Left colon (tissue), 2 donors: Measurements from ENCODE around the gene TSPAN9. TPM values are rescaled to one million over a fixed set of nuclear protein-coding genes. Genes with fewer than 3 reads are reported as not detected.

Experiments
- ATAC-seq: fragments of 200-7000 bp; cut with Tn5 transposase; one replicate; pipeline ENCODE4 v1.9.1; 2020; ENCODE audit warnings: mild to moderate bottlenecking, moderate library complexity
- DNase-seq, 2 donors: peaks; one replicate each; pipeline ENCODE4 v3.0.0-alpha.2; 2020
- intact Hi-C, 2 donors: fragments of 100-400 bp; cut with DNase I in 1 of 2; cut with micrococcal nuclease in 1 of 2; formaldehyde crosslinking; loops; one replicate each; pipeline versions ENCODE4 v1.11.2 to v1.14.0; 2022; cut with DNase I, micrococcal nuclease
- total RNA-seq, 2 donors: library from RNA; stranded (reverse); fragmentation: NEBNext Ultra II Directional; extraction: Animal tissue kit (Norgen Biotek cat#: 25700); gene quantifications; one replicate each; pipeline ENCODE4 v1.2.1, GENCODE V29; 2021
- donor health status: DM: no; HTN: no; CAD: no.
- donor health status: DM: yes; HTN: yes; CAD: no.

Gene TSPAN9
- total RNA-seq, 2 donors from 2014 or later: 7.1 to 9.6 TPM

DNA sequence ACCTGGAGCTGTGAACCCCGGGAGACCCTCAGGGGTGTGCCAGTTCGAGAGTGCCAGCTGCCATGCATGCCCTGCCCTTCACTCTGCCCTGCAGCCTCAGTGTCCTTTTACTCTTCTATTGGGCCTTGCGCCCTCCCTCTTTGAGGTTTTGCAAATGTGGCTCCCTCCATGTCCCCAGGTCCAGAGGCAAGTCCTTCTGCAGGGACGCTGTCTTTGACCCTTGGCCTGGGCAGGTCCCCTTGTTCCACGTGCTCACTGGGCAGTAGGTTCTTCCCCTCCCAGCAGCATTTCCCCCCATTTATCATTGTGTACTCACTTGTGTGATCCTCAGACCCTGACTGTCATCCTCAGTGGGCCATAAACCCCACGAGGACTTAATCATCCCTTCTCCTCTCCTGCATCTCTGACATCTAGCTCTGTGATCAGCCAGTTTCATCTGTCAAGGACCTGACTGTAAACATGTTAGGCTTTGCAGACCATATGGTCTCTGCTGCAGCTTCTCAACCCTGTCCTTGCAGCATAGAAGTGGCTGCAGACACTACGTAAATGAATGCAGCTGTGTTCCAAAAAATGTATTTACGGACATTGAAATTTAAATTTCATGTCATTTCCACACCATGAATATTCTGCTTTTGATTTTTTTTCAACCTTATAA, 36.6 kb downstream of the TSPAN9 start:
- DNase-seq: no peak
- ATAC-seq: no peak
- intact Hi-C loops: no loop called here

- intact Hi-C loops: no loop called here
- DNase-seq (no peak), ATAC-seq (no peak)
Observed at GRCh38 chr12:3114671-3115070, 37.5 kb downstream of the TSPAN9 start.

- ATAC-seq: no peak
- intact Hi-C loops: no loop called here
Observed at GRCh38 chr12:3115078-3115477, 37.9 kb downstream of the TSPAN9 start.

DNA sequence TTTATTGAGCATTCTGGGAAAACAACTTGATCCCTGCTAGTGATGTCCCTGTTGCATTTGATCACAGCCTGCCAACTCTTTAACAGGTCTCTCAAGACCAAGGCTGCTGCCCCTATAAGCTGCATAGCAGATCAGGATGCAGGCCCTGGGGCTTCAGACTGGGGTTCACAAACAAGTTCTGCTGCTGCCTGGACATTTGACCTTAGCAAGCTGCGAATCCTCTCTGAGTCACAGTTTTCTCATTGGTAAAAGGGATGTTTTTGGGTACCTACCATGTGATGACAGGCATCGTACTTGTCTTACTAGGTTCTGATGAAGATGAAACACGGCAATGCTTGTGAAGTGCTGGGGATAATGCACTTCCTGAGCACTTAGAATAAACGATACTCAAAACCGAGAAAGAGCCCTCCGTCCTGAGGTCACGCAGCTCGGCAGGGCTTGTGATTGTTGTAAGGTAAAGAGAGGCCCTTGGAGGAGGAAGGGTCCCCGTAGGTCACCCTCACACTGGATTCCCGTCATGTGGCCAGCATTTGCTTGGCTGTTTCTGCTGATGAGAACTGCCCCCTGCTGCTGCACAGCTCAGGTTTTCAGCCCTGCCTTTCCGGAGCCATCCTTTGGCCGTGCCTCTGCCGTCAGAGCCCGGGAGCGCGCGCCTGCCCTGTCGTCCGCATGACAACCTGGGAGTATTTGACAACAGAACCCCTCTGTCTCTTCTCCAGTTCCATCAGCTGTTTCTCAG, 39.1 kb downstream of the TSPAN9 start:
- ATAC-seq (no peak), DNase-seq (no peak)
- intact Hi-C loops: no loop called here

More at GRCh38 chr12:3115078-3115477, 37.9 kb downstream of the TSPAN9 start:
- no peak for DNase-seq

DNA sequence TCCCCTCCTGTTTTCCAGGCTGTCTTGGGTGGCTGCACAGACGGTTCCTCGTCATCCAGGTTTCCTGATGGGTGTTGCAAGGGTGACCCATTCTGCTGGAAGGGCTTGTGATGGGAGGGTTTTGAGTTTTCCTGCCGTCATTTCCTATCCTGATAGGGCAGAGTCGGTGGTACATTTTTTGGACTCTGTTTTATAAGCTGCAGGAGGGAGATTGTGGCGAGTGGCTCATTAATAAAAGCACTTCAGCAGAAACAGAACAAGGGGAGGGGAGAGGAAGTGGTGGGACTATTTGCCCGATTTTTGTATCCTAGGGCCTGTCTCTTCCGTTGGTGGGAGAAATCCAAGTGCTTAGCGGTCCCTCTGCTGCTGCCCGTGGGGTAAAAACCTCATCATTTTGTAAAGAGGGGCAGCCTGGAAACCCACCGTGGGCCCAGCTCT, 40.0 kb downstream of the TSPAN9 start:
- intact Hi-C loops: no loop called here
- DNase-seq (no peak), ATAC-seq (no peak)

DNA sequence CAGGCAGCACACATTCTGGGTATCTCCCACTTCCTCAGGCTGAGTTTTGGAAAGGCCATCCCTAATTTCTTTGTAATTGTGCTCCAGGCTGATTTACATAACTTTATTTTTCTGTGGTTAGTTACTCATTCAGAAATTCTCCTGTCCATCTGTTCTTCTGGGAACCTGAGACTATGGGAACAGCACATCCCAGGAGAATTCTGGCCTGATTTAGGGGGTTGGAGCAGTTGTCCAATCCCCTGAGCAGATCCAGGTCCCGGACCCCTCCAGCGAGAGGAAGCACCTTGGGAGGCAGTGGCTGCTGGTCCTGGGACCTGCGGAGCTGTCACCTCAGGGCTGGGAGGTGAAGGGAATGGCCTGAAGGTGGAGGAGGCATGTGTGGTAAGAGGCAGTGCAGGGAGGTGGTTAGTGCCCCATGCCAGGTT, 40.4 kb downstream of the TSPAN9 start:
- DNase-seq (no peak), ATAC-seq (no peak)
- intact Hi-C loops: no loop called here

- DNase-seq (no peak), ATAC-seq (no peak)
- intact Hi-C loops: no loop called here
Observed at GRCh38 chr12:3119192-3119755, 42.1 kb downstream of the TSPAN9 start.

- intact Hi-C loops: no loop called here
Observed at GRCh38 chr12:3119756-3120601, 42.8 kb downstream of the TSPAN9 start.

DNA sequence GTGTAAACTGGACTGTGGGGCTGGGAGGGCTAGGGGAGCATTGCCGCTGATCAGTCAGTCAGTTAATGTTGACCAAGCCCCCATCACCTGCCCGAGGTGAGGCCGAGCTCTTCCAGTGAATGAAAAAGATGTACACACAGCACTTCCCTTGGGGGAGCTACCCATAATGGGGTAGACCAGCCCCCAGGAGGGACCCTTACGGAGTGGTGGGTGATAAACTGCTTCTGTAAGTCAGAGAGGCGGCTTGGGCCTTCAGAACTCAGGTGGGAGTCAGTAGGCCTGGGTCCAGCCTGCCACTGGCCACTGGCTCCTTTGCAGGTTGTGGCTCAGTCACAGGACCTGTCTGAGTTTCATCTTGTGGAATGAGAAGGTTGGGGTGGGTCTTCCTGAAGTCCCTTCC, 43.5 kb downstream of the TSPAN9 start:
- intact Hi-C loops: no loop called here
- ATAC-seq (no peak), DNase-seq (no peak)

More at GRCh38 chr12:3119756-3120601, 42.8 kb downstream of the TSPAN9 start:
- DNase-seq (no peak), ATAC-seq (no peak)

DNA sequence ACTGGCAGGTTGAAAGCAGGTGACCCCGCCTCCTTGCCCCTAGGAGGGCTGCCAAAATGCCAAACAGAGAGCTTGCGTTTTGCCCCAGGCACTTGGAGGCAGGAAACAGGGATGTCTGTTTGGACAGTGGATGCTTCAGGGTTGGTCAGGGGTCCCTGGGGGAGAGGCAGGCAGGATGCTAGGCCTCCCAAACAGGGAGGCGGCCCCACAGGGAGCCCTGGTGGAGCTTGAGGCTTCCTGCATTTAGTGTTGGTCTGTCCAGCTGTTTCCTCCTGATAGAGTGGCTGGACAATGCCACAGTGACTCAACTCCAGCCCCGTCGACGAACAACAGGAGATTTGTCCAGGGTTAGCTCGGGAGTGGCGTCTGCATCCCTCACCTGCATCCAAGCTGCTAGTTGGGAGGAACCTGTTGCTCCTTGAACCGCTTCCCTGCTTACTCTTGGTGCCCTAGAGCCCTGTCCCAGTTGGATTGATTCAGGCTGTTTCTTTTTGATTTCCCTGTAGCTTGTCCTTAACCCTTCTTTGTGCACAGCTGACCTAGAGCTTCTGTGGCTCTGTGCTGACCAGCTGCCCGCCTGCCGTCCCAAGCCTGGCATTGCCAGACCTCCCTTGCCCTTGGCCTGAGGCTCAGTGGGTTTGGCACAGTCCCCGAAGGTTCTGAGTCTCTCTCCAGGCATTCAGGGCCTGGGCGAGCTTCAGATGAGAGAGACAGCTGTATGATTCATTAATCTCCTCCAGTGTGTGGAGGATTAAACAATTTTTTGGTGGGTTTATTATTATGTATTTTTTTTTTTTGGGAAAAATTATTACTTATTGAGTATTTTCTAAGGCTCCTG, 45.9 kb downstream of the TSPAN9 start:
- intact Hi-C loops: no loop called here
- no peak for DNase-seq
- no peak for ATAC-seq

DNA sequence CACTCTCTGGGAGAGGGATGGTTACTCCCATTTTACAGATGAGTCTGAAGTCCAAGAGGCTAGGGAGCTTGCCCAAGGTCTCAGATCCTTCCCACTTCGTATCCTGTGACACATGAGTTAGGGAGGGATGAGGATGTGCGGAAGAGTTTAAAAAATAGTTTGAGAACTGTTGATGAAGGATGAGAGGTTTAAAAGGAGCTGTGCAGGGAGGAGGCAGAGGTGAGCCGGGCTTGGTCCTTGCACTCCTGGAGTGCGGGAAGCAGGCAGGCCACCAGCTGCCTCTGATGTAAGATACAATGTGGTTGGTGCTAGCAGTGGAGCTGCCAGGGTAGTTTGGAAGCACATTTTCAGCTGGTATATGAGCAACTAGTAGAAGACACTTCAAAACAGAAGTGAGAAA, 46.5 kb downstream of the TSPAN9 start:
- no peak for ATAC-seq
- intact Hi-C loops: no loop called here

GRCh38 chr12:3124917-3125316, 47.7 kb downstream of the TSPAN9 start:
- no peak for ATAC-seq
- no peak for DNase-seq
- intact Hi-C loops: no loop called here

More for the DNA sequence above, 46.5 kb downstream of the TSPAN9 start:
- no peak for DNase-seq

DNA sequence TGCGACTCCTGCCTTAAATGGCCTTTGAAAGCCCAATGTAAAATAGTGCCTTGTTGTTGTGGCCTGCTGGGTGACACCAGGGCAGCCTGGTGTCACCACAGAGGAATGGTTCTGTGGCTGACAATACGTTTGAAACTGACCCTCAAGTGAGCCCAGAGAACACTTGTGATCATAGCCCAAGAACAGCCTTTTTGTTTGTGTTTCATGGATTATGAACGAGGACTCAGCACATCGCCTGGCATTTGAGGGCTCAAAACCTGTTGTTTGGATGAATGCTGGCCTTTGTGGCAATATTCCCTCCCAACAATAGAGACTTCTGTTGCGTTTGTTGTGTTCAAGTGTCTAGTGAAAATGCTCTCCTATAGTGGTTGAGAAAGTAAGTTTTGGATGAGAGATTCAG, 48.5 kb downstream of the TSPAN9 start:
- intact Hi-C loops: no loop called here

DNA sequence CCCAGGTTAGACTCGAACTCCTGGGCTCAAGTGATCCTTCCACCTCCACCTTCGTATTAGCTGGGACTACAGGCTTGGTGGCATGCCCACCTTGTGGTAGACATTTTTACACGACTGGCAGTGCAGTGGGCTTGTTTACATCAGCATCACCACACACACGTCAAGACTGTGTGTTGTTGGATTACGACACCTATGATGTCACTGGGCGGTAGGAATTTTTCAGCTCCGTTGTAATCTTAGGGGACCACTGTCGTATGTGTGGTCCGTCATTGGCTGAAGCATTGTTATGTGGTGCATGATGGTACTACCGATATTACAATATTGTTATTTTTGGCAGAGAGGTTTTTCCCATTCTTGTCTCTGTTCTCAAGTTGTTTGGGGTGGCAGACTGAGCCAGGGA, 50.7 kb downstream of the TSPAN9 start:
- intact Hi-C loops: no loop called here
- ATAC-seq (no peak), DNase-seq (no peak)

More for the DNA sequence above, 48.5 kb downstream of the TSPAN9 start:
- ATAC-seq (no peak), DNase-seq (no peak)

DNA sequence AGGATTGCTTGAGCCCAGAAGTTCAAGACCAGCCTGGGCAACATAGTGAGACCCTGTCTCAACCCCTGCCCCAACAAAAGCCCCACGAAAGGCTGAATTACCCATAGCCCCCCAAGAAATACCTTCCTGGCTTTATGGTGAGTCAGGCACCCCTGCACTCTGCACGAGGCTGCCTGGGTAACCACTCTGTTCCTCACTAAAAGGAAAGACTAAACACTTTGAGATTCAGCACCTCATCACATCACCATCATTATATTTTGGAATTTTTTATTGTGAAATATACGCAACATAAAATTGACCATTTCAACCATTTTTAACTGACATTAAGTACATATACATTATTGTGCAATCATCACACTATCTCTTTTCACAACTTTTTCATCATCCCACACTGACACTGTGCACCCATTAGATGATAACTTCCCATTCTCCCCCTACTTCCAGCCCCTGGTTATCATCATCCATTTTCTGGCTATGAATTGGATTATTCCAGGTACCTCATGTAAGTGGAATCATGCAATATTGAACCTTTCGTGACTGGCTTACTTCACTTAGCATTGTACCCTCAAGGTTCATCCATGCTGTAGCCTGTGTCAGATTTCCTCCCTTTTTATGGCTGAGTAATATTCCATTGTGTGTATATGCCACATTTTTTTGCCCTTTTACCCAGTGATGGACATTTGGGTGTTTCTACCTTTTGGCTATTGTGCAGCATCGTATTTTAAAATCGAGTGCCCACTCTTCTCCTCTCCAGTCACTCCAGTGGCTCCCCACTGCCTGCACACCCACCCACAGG, 51.5 kb downstream of the TSPAN9 start:
- intact Hi-C loops: no loop called here
- no peak for DNase-seq
- no peak for ATAC-seq

DNA sequence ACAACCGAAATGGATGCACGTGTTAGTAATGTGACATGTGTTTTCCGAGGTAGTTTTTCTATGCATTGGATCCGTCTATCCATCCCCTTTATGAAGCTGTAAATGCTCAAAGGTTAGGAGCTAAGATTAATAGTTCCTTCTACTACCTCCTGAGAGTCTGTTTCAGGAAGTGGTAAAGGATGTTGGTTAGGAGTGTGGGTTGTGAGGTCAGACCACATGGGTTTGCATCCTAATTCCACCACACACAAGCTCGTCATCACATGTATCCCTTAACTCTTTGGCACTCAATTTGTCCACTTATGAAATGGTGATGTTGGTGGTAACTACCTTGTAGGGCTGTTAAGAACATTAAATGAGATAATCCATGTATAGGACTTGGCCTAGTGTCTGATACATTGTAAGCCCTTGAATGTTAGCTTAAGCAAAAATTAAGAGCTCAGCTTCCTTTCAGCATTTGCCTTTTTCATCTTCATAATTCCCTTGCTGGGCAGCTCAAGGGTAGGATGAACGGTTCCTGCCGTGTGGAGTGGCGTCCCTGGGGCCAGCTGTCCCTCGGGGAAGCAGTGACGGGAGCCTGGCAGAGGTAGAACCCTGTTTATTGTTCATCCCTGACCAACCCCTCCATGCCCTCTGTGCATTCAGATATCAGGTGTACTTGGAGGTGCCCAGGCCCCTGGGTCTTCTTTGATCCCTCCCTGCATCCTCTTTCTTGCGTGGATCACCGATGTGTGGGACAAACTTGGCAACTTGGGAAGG, 52.3 kb downstream of the TSPAN9 start:
- no peak for DNase-seq
- intact Hi-C loops: no loop called here
- no peak for ATAC-seq
